HepG2 (cell line): ENCODE data around the gene LYZ. TPM values are rescaled to one million over a fixed set of nuclear protein-coding genes. Genes with fewer than 3 reads are reported as not detected.

Experiments used
- ATAC-seq: fragments of 200-7000 bp; cut with Tn5 transposase; 3 replicates; pipeline ENCODE4 v1.9.1; 2020; ENCODE audit warnings: mild to moderate bottlenecking, moderate library complexity
- BruUV-seq: library from RNA; stranded (reverse); fragments of 400-500 nt; replicated peaks from 2 replicates; lab custom pipeline; 2021; lab: Mats Ljungman, UMichigan
- CTCF ChIA-PET: fragments of 300-600 bp; formaldehyde crosslinking; extraction: SDS; loops from one replicate; lab custom pipeline; 2021; ENCODE audit warnings: low total read pairs, inconsistent platforms, low intra/inter-chr PET ratio; lab: Yijun Ruan, JAX
- POLR2A ChIA-PET: fragments of 350-600 bp; sonication (Branson Sonifier 250); formaldehyde crosslinking; loops from one replicate; lab custom pipeline; 2020; ENCODE audit warnings: antibody characterized with exemption, inconsistent platforms; lab: Yijun Ruan, JAX
- DNase-seq: peaks from one replicate; pipeline ENCODE4 v3.0.0-alpha.2; 2015; ENCODE audit warnings: low spot score
- FAIRE-seq: peaks from 3 replicates; lab custom pipeline; 2011; peaks lifted over from hg19 to GRCh38; lab: Jason Lieb, UNC
- H2AFZ ChIP-seq: one replicate; pipeline ENCODE4 v1.6.1; 2011; ENCODE audit warnings: low read length, inconsistent platforms
- H3K27ac ChIP-seq: fragments of 300-600 bp; 3 replicates; pipeline ENCODE4 v1.8.0; 2011; ENCODE audit warnings: mixed run types, mild to moderate bottlenecking, mixed read lengths, low read length, inconsistent platforms; ENCODE audit not compliant: insufficient read depth; ENCODE audit errors: extremely low read length
- H3K27me3 ChIP-seq, 2 experiments: fragments of 200-600 bp in 1 of 2; 2 replicates in 1 of 2; 3 replicates in 1 of 2; pipeline versions ENCODE4 v1.6.0 to v1.8.0; 2011; ENCODE audit warnings: low read length in 2 of 2, mild to moderate bottlenecking in 2 of 2, moderate library complexity in 2 of 2, inconsistent platforms in 1 of 2; ENCODE audit not compliant: insufficient read depth in 2 of 2, control insufficient read depth in 1 of 2
- H3K36me3 ChIP-seq, 2 experiments: fragments of 200-600 bp in 1 of 2; replicated peaks in 1 of 2; 2 replicates in 1 of 2; 3 replicates in 1 of 2; pipeline versions ENCODE4 v1.5.1 to v1.8.0; 2011; ENCODE audit warnings: low read length in 2 of 2, inconsistent platforms in 1 of 2; ENCODE audit not compliant: insufficient read depth in 2 of 2, control insufficient read depth in 1 of 2
- H3K4me1 ChIP-seq: 2 replicates; pipeline ENCODE4 v1.5.1; 2012; ENCODE audit warnings: low read length, inconsistent platforms; ENCODE audit not compliant: insufficient read depth
- H3K4me2 ChIP-seq: 2 replicates; pipeline ENCODE4 v1.6.0; 2011; ENCODE audit warnings: low read depth, low read length, inconsistent platforms
- H3K4me3 ChIP-seq, 3 experiments: fragments of 200-600 bp in 1 of 3; sonication (generic), shearing (Covaris generic) in 1 of 3; replicated peaks in 1 of 3; 2 replicates each; pipeline ENCODE4 v1.5.1; 2011 to 2016; ENCODE audit warnings: low read length in 3 of 3, inconsistent platforms in 2 of 3, low read depth in 2 of 3, mild to moderate bottlenecking in 2 of 3, control low read depth in 1 of 3, mixed read lengths in 1 of 3; ENCODE audit not compliant: insufficient read depth in 1 of 3
- H3K79me2 ChIP-seq: one replicate; pipeline ENCODE4 v1.6.1; 2011; ENCODE audit warnings: low read length, inconsistent platforms; ENCODE audit not compliant: insufficient read depth
- H3K9ac ChIP-seq: 2 replicates; pipeline ENCODE4 v1.6.0; 2011; ENCODE audit warnings: mild to moderate bottlenecking, low read depth, low read length, inconsistent platforms; ENCODE audit not compliant: insufficient read depth
- H3K9me3 ChIP-seq: 2 replicates; pipeline ENCODE4 v1.5.1; 2012; ENCODE audit warnings: mild to moderate bottlenecking, low read length
- H4K20me1 ChIP-seq: 2 replicates; pipeline ENCODE4 v1.6.0; 2011; ENCODE audit warnings: inconsistent platforms, mild to moderate bottlenecking, low read length, moderate library complexity; ENCODE audit not compliant: insufficient read depth
- ATF7-NPFF ChIP-seq: sonication (generic); formaldehyde crosslinking; IDR thresholded peaks from 2 replicates; pipeline ENCODE4 v1.8.1; 2023; ENCODE audit warnings: mild to moderate bottlenecking, low read depth, missing genetic modification reagents, moderate library complexity
- CHD2 ChIP-seq: IDR thresholded peaks from 2 replicates; pipeline ENCODE4 v1.6.1; 2011; ENCODE audit warnings: low read depth, low read length, improper control_type of control experiment
- EEA1 ChIP-seq: sonication (generic); formaldehyde crosslinking; IDR thresholded peaks from 2 replicates; pipeline ENCODE4 v1.5.1; 2020; ENCODE audit warnings: mild to moderate bottlenecking, missing genetic modification reagents, borderline replicate concordance
- HMG20A ChIP-seq: IDR thresholded peaks from 2 replicates; pipeline ENCODE4 v1.6.1; 2016; ENCODE audit warnings: borderline replicate concordance
- HNRNPK ChIP-seq: fragments of 200-400 bp; formaldehyde crosslinking; IDR thresholded peaks from 2 replicates; pipeline ENCODE4 v1.6.1; 2018; ENCODE audit warnings: low read length, low read depth, moderate library complexity, mild to moderate bottlenecking; ENCODE audit not compliant: poor library complexity, severe bottlenecking
- JUN ChIP-seq: sonication (generic); formaldehyde crosslinking; IDR thresholded peaks from 2 replicates; pipeline ENCODE4 v1.4.0; 2020; ENCODE audit warnings: mild to moderate bottlenecking, missing genetic modification reagents
- MED8 ChIP-seq: sonication (generic); formaldehyde crosslinking; IDR thresholded peaks from 2 replicates; pipeline ENCODE4 v1.8.1; 2023; ENCODE audit warnings: mild to moderate bottlenecking, missing genetic modification reagents; ENCODE audit not compliant: insufficient replicate concordance
- NR2F2 ChIP-seq: IDR thresholded peaks from 2 replicates; pipeline ENCODE4 v1.6.1; 2012; ENCODE audit warnings: low read depth, inconsistent platforms, borderline replicate concordance
- NR2F6 ChIP-seq, 2 experiments: IDR thresholded peaks; 2 replicates each; pipeline ENCODE4 v1.6.1; 2016; ENCODE audit warnings: antibody characterized with exemption in 1 of 2, mild to moderate bottlenecking in 1 of 2
- PHF20 ChIP-seq: sonication (generic); formaldehyde crosslinking; IDR thresholded peaks from 2 replicates; pipeline ENCODE4 v1.5.0; 2020; ENCODE audit warnings: mild to moderate bottlenecking, missing genetic modification reagents
- SALL2 ChIP-seq: sonication (generic); formaldehyde crosslinking; IDR thresholded peaks from 2 replicates; pipeline ENCODE4 v1.8.1; 2023; ENCODE audit warnings: mild to moderate bottlenecking, missing genetic modification reagents, inconsistent platforms
- ZBTB38 ChIP-seq: sonication (generic); formaldehyde crosslinking; IDR thresholded peaks from 2 replicates; pipeline ENCODE4 v1.5.1; 2020; ENCODE audit warnings: mild to moderate bottlenecking, missing genetic modification reagents
- ZBTB7B ChIP-seq: sonication (generic); formaldehyde crosslinking; IDR thresholded peaks from 2 replicates; pipeline ENCODE4 v1.4.0; 2020; ENCODE audit warnings: missing genetic modification reagents
- ZFP62 ChIP-seq: sonication (generic); formaldehyde crosslinking; IDR thresholded peaks from 2 replicates; pipeline ENCODE4 v1.4.0; 2020; ENCODE audit warnings: missing genetic modification reagents
- WGBS: methylation state at CpG from one replicate; pipeline ENCODE4 v1.1.6; 2017; ENCODE audit warnings: low lambda C conversion rate; 5-methylcytosine and 5-hydroxymethylcytosine counted together
- in situ Hi-C: cut with HindIII; loops from 2 replicates; pipeline ENCODE4 v1.10.0; 2017; ENCODE audit warnings: low pct_unique_long_range_greater_than_20kb; ENCODE audit not compliant: extremely low pct_ligation_motif_present
- intact Hi-C: fragments of 100-400 bp; cut with micrococcal nuclease; formaldehyde crosslinking; loops from one replicate; pipeline ENCODE4 v1.10.0; 2022; ENCODE audit not compliant: unreplicated experiment
- polyA plus RNA-seq, 8 experiments: library from polyadenylated mRNA; depleted of rRNA in 3 of 8; stranded (reverse) in 7 of 8; unstranded in 1 of 8; fragments of >200 nt; fragmentation: Illumina TruSeq in 4 of 8; extraction: Trizol in 4 of 8; gene quantifications; 2 replicates each; pipeline versions ENCODE4 v1.2.1 to v1.2.3, GENCODE V29; 2011 to 2016; ENCODE audit warnings: low read depth in 4 of 8, missing spikeins in 1 of 8, mixed read lengths in 1 of 8; ENCODE audit not compliant: insufficient read depth in 1 of 8
- total RNA-seq, 5 experiments: library from RNA; depleted of rRNA; stranded (reverse); fragments of >200 nt; fragmentation: Illumina TruSeq; extraction: Trizol; gene quantifications; 2 replicates each; pipeline ENCODE4 v1.2.3, GENCODE V29; 2016; ENCODE audit warnings: low read depth in 1 of 5
- TF ChIP-seq, protein P1 (sequence below): sonication (generic); formaldehyde crosslinking; IDR thresholded peaks from 2 replicates; pipeline ENCODE4 v1.8.0; 2022; ENCODE audit warnings: missing genetic modification reagents, mild to moderate bottlenecking, borderline replicate concordance
- TF ChIP-seq, protein P2 (sequence below): sonication (generic); formaldehyde crosslinking; IDR thresholded peaks from 2 replicates; pipeline ENCODE4 v1.8.1; 2023; ENCODE audit warnings: mild to moderate bottlenecking, inconsistent platforms, moderate library complexity, missing genetic modification reagents, borderline replicate concordance
- TF ChIP-seq, protein P3 (sequence below), 2 experiments: sonication (generic) in 1 of 2; formaldehyde crosslinking in 1 of 2; IDR thresholded peaks; 2 replicates each; pipeline versions ENCODE4 v1.4.0 to v1.6.1; 2018 to 2020; ENCODE audit warnings: missing genetic modification reagents in 2 of 2, borderline replicate concordance in 1 of 2, low read depth in 1 of 2, mild to moderate bottlenecking in 1 of 2, missing biosample characterization in 1 of 2

Gene LYZ
- total and polyA plus RNA-seq, 2 of the 13 experiments (the other 11 are each of a cell fraction or from before 2014, with no cell fraction given), result 1,788 to 2,054 TPM

GRCh38 chr12:69354172-69354555 is 6.0 kb downstream of the LYZ start (continued):
- TF ChIP-seq, protein P1, sequence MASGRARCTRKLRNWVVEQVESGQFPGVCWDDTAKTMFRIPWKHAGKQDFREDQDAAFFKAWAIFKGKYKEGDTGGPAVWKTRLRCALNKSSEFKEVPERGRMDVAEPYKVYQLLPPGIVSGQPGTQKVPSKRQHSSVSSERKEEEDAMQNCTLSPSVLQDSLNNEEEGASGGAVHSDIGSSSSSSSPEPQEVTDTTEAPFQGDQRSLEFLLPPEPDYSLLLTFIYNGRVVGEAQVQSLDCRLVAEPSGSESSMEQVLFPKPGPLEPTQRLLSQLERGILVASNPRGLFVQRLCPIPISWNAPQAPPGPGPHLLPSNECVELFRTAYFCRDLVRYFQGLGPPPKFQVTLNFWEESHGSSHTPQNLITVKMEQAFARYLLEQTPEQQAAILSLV (CRISPR knock-in tag), result no peak
- TF ChIP-seq HNRNPK, result peak; percentile 23
- TF ChIP-seq, protein P2, sequence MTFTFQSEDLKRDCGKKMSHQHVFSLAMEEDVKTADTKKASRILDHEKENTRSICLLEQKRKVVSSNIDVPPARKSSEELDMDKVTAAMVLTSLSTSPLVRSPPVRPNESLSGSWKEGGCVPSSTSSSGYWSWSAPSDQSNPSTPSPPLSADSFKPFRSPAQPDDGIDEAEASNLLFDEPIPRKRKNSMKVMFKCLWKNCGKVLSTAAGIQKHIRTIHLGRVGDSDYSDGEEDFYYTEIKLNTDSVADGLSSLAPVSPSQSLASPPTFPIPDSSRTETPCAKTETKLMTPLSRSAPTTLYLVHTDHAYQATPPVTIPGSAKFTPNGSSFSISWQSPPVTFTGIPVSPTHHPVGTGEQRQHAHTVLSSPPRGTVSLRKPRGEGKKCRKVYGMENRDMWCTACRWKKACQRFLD, result no peak

DNA sequence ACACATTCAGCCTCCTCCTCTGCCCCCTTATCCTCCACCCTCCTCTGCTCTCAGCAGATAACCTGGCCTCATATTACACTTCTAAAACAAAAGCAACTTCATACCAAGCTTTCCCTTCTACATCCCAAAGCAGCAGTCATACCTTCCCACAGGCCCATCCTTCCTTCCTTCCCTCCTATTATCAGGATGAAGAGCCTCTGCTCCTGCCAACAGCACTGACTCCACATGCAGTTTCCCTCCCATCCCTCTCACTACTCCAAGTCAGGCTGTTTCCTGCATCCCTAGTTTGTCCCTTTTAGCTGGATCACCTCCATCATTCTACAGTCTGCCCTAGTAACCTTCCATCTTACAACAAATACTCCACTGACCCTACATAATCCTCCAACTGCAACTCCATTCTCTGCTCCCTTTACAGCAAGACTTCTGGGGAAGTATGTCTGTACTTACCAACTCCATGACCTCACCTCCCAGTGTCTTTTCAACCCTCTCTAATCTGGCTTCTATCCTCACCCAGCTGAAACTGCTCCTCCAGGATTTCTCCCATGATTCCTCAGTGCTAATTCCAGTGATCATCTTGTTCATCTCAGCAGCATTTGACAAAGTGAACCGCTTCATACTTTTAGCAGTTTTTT is 6.5 kb downstream of the LYZ start:
- Histone ChIP-seq H3K4me3 (no peak overlapping the region), H3K27me3 (no peaks in the 10 kb centered on the region; a peak in 1 of 5 replicates), H3K27ac (peak overlapping the region; percentile 37), H2AFZ (no peak overlapping the region), H4K20me1 (peaks cover 21% of the 10 kb centered on the region), H3K9me3 (no peaks in the 10 kb centered on the region), H3K4me2 (no peak overlapping the region), H3K9ac (no peak overlapping the region), H3K79me2 (peaks cover 23% of the 10 kb centered on the region), H3K36me3 (peaks cover 0 to 16% of the 10 kb centered on the region in 2 experiments; a peak in 2 of 5 replicates), H3K4me1 (peaks cover 50% of the 10 kb centered on the region)
- intact Hi-C loops (loop anchor here (5.0 kb wide), 1 partner anchor 233 kb away; the partner anchor contains the start of gene CCT2), in situ Hi-C loops (loop anchor here (10.0 kb wide), 1 partner anchor 60 kb away; no protein-coding TSS in a partner anchor)
- BruUV-seq, result no TSS peak
- FAIRE-seq, result no peak
- peak; percentile 65 for ATAC-seq
- 86% methylated on average over 1 of the region's 1 CpG for WGBS
- peak; percentile 49 for DNase-seq
- ChIA-PET POLR2A (interaction anchor here (1.0 to 1.4 kb wide), 2 partner anchors 12 to 22 kb away, joined by 3 to 16 read pairs; no protein-coding TSS in a partner anchor), CTCF (no interaction called here)
- TF ChIP-seq PHF20 (CRISPR knock-in tag), result no peak
- TF ChIP-seq ZBTB7B (CRISPR knock-in tag), result peak; percentile 68; the same call in 1 of the 2 replicates
- no peak for TF ChIP-seq CHD2
- TF ChIP-seq ATF7-NPFF (CRISPR knock-in tag), result peak; percentile 90
- peak; percentile 67; the same call in 1 of the 2 replicates for TF ChIP-seq JUN
- TF ChIP-seq MED8, result peak; percentile 70
- TF ChIP-seq HMG20A (CRISPR knock-in tag), result 0 out of 2 replicates have a peak, but pooled peaks have one; percentile 19
- 0 out of 2 replicates have a peak, but pooled peaks have one; percentile 37 for TF ChIP-seq ZBTB38 (CRISPR knock-in tag)
- TF ChIP-seq NR2F2, result peak; percentile 42
- peak; percentile 91 for TF ChIP-seq SALL2
- TF ChIP-seq ZFP62 (CRISPR knock-in tag), result no peak
- TF ChIP-seq, protein P3, sequence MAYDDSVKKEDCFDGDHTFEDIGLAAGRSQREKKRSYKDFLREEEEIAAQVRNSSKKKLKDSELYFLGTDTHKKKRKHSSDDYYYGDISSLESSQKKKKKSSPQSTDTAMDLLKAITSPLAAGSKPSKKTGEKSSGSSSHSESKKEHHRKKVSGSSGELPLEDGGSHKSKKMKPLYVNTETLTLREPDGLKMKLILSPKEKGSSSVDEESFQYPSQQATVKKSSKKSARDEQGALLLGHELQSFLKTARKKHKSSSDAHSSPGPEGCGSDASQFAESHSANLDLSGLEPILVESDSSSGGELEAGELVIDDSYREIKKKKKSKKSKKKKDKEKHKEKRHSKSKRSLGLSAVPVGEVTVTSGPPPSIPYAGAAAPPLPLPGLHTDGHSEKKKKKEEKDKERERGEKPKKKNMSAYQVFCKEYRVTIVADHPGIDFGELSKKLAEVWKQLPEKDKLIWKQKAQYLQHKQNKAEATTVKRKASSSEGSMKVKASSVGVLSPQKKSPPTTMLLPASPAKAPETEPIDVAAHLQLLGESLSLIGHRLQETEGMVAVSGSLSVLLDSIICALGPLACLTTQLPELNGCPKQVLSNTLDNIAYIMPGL (CRISPR knock-in tag; IDR thresholded peaks at IDR 0.05; ENCODE audit: borderline replicate concordance in 1 of 2, low read depth in 1 of 2), result peak in 1 of 2 experiments; percentile 46; a peak in 2 of 4 replicates
- no peak for TF ChIP-seq EEA1
- TF ChIP-seq NR2F6 (IDR thresholded peaks at IDR 0.05), result peak; percentile 7; the same call in 1 of the 2 replicates
- peak; percentile 29 for TF ChIP-seq NR2F6 (CRISPR knock-in tag; IDR thresholded peaks at IDR 0.05)
